H9 (cell line): ENCODE measurements around the gene CD7. TPM values are rescaled to one million over a fixed set of nuclear protein-coding genes. Genes with fewer than 3 reads are reported as not detected.

ENCODE experiments used
- DNase-seq: peaks from one replicate; pipeline ENCODE4 v3.0.0-alpha.2; 2017
- H2AFZ ChIP-seq: one replicate; pipeline ENCODE4 v1.6.1; 2013; ENCODE audit warnings: mild to moderate bottlenecking, low read length, control low read depth, moderate library complexity
- H2AK5ac ChIP-seq: 2 replicates; pipeline ENCODE4 v1.6.1; 2013; ENCODE audit warnings: low read length, control low read depth, mixed read lengths; ENCODE audit not compliant: insufficient read length
- H2BK120ac ChIP-seq: one replicate; pipeline ENCODE4 v1.6.1; 2013; ENCODE audit warnings: low read depth, mild to moderate bottlenecking, low read length, control low read depth, inconsistent platforms; ENCODE audit not compliant: poor library complexity, severe bottlenecking
- H2BK12ac ChIP-seq: 2 replicates; pipeline ENCODE4 v1.6.1; 2013; ENCODE audit warnings: low read length, control low read depth, mixed read lengths, low read depth; ENCODE audit not compliant: insufficient read length
- H2BK15ac ChIP-seq: 2 replicates; pipeline ENCODE4 v1.6.1; 2013; ENCODE audit warnings: low read depth, low read length, control low read depth
- H2BK20ac ChIP-seq: one replicate; pipeline ENCODE4 v1.6.1; 2013; ENCODE audit warnings: low read depth, mild to moderate bottlenecking, low read length, control low read depth, inconsistent platforms; ENCODE audit not compliant: poor library complexity, severe bottlenecking
- H2BK5ac ChIP-seq: 2 replicates; pipeline ENCODE4 v1.6.1; 2013; ENCODE audit warnings: low read length, control low read depth, mixed read lengths; ENCODE audit not compliant: insufficient read length
- H3K14ac ChIP-seq: 2 replicates; pipeline ENCODE4 v1.6.1; 2013; ENCODE audit warnings: low read length, control low read depth; ENCODE audit not compliant: insufficient read depth
- H3K18ac ChIP-seq: 2 replicates; pipeline ENCODE4 v1.6.1; 2013; ENCODE audit warnings: low read depth, mild to moderate bottlenecking, mixed read lengths, low read length, control low read depth; ENCODE audit not compliant: insufficient read length
- H3K23ac ChIP-seq: 2 replicates; pipeline ENCODE4 v1.6.1; 2013; ENCODE audit warnings: low read length, control low read depth, mixed read lengths, low read depth; ENCODE audit not compliant: insufficient read length
- H3K23me2 ChIP-seq: 2 replicates; pipeline ENCODE4 v1.6.1; 2013; ENCODE audit warnings: low read depth, mild to moderate bottlenecking, mixed read lengths, low read length, control low read depth; ENCODE audit not compliant: insufficient read length, poor library complexity, severe bottlenecking
- H3K27ac ChIP-seq: 2 replicates; pipeline ENCODE4 v1.5.1; 2013; ENCODE audit warnings: low read length, control low read depth, mixed read lengths, low read depth; ENCODE audit not compliant: insufficient read length
- H3K27me3 ChIP-seq: 2 replicates; pipeline ENCODE4 v1.6.1; 2013; ENCODE audit warnings: low read length, control low read depth, inconsistent platforms; ENCODE audit not compliant: insufficient read depth
- H3K4ac ChIP-seq: 2 replicates; pipeline ENCODE4 v1.6.1; 2013; ENCODE audit warnings: low read depth, mild to moderate bottlenecking, control low read depth, inconsistent platforms, low read length, moderate library complexity
- H3K4me1 ChIP-seq: 2 replicates; pipeline ENCODE4 v1.6.1; 2013; ENCODE audit warnings: low read length, control low read depth, inconsistent platforms; ENCODE audit not compliant: insufficient read depth
- H3K4me2 ChIP-seq: 2 replicates; pipeline ENCODE4 v1.6.1; 2013; ENCODE audit warnings: low read length, control low read depth, mixed read lengths; ENCODE audit not compliant: insufficient read length, insufficient read depth
- H3K56ac ChIP-seq: 2 replicates; pipeline ENCODE4 v1.6.1; 2013; ENCODE audit warnings: low read depth, mild to moderate bottlenecking, mixed read lengths, low read length, control low read depth; ENCODE audit not compliant: insufficient read length
- H3K79me1 ChIP-seq: 2 replicates; pipeline ENCODE4 v1.6.1; 2013; ENCODE audit warnings: low read depth, mild to moderate bottlenecking, moderate library complexity, low read length, control low read depth, inconsistent platforms; ENCODE audit not compliant: insufficient read depth, poor library complexity, severe bottlenecking
- H3K79me2 ChIP-seq: 2 replicates; pipeline ENCODE4 v1.6.1; 2013; ENCODE audit warnings: low read length, control low read depth, inconsistent platforms; ENCODE audit not compliant: insufficient read depth
- H3K9ac ChIP-seq: 2 replicates; pipeline ENCODE4 v1.6.1; 2013; ENCODE audit warnings: low read length, control low read depth, mixed read lengths; ENCODE audit not compliant: insufficient read length; ENCODE audit errors: extremely low read depth
- H3K9me3 ChIP-seq: one replicate; pipeline ENCODE4 v1.6.1; 2013; ENCODE audit warnings: low read depth, low read length, inconsistent platforms; ENCODE audit not compliant: control insufficient read depth
- H3T11ph ChIP-seq: one replicate; pipeline ENCODE4 v1.6.1; 2013; ENCODE audit warnings: mild to moderate bottlenecking, low read length, control low read depth, inconsistent platforms
- H4K20me1 ChIP-seq: one replicate; pipeline ENCODE4 v1.6.1; 2013; ENCODE audit not compliant: control insufficient read depth, insufficient read length, insufficient read depth
- H4K5ac ChIP-seq: 2 replicates; pipeline ENCODE4 v1.6.1; 2013; ENCODE audit warnings: low read depth, mild to moderate bottlenecking, mixed read lengths, low read length, control low read depth; ENCODE audit not compliant: insufficient read length
- H4K8ac ChIP-seq: replicated peaks from 2 replicates; pipeline ENCODE4 v1.6.1; 2013; ENCODE audit warnings: low read length, control low read depth, mixed read lengths, low read depth; ENCODE audit not compliant: insufficient read length
- H4K91ac ChIP-seq: 2 replicates; pipeline ENCODE4 v1.6.1; 2013; ENCODE audit warnings: low read depth, mild to moderate bottlenecking, moderate library complexity, mixed read lengths, low read length, control low read depth; ENCODE audit not compliant: insufficient read length
- H3K27ac Mint-ChIP-seq, 3 experiments: 2 replicates in 2 of 3; 3 replicates in 1 of 3; pipeline ENCODE4 v1.8.0; 2020 to 2021; ENCODE audit warnings: mixed read lengths in 3 of 3, mild to moderate bottlenecking in 1 of 3, moderate library complexity in 1 of 3
- H3K27me3 Mint-ChIP-seq: 2 replicates; pipeline ENCODE4 v1.8.0; 2021; ENCODE audit warnings: low read depth, mild to moderate bottlenecking, moderate library complexity, mixed read lengths
- H3K36me3 Mint-ChIP-seq, 3 experiments: 2 replicates in 2 of 3; 3 replicates in 1 of 3; pipeline ENCODE4 v1.8.0; 2020 to 2021; ENCODE audit warnings: low read depth in 3 of 3, mixed read lengths in 3 of 3; ENCODE audit not compliant: insufficient read depth in 1 of 3
- H3K4me1 Mint-ChIP-seq, 2 experiments: 2 replicates each; pipeline ENCODE4 v1.8.0; 2020; ENCODE audit warnings: mixed read lengths in 2 of 2
- H3K4me3 Mint-ChIP-seq, 2 experiments: 2 replicates in 1 of 2; 3 replicates in 1 of 2; pipeline ENCODE4 v1.8.0; 2020 to 2021; ENCODE audit warnings: mild to moderate bottlenecking in 2 of 2, mixed read lengths in 2 of 2, moderate library complexity in 1 of 2
- H3K9me3 Mint-ChIP-seq, 2 experiments: 2 replicates in 1 of 2; 3 replicates in 1 of 2; pipeline ENCODE4 v1.8.0; 2020; ENCODE audit warnings: mild to moderate bottlenecking in 2 of 2, mixed read lengths in 2 of 2, moderate library complexity in 1 of 2
- WGBS: extraction: QIAGEN DNeasy Blood & Tissue Kit; methylation state at CpG from one replicate; pipeline ENCODE4 v1.1.7; 2013; ENCODE audit warnings: missing lambda C conversion rate, low lambda C conversion rate, mixed read lengths; ENCODE audit not compliant: insufficient read length; ENCODE audit errors: extremely low coverage; 5-methylcytosine and 5-hydroxymethylcytosine counted together
- total RNA-seq: library from RNA; stranded (reverse); gene quantifications from 2 replicates; pipeline ENCODE4 v1.2.1, GENCODE V29; 2021
- TF ChIP-seq, protein P1 (sequence below): fragments of 200-600 bp; sonication (generic); conservative IDR thresholded peaks from 3 replicates; pipeline ENCODE4 v1.8.0; 2021; ENCODE audit warnings: antibody characterized with exemption, mild to moderate bottlenecking

Gene CD7
- total RNA-seq, 1 experiment from 2014 or later = 0.35 TPM

DNA sequence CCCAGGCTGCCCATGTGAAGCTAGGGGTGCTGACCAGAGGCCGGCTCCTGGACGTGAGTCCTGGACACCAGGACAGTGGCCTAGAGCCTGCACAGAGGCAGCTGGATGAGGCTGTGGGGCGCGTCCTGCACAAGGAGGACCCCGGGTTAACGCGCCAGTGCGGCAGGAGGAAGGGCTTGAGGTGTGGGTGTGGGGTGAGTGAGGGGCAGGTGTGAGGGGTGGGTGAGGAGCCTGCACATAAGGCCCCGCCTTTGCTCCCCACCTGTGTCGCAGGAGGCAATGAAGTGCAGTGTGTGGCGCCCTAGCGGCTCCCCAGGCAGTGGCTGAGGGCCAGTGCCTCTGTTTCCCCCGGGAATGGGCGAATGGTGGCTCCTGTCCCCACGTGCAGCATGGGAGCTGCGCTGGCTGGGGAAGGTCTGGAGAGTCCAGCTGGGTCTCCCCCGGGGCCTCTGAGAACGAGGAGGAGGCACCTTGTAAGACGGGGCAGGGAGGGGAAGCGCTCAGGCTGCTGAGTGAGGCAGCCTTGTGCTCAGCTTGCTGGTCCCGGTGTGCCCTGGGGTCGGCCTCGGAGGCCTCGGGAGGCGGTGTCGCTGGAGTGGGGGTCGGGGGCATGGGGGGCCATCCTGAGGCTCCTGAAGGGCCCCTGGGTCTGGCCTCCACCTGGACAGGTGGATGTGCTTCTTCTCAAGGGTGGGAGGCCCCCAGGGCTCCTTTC is 3.2 kb downstream of the CD7 start:
- H2AK5ac ChIP-seq = no peak overlapping the region
- H4K5ac ChIP-seq = no peak overlapping the region
- no peak overlapping the region for H2BK5ac ChIP-seq
- Mint-ChIP-seq H3K27ac (no peak overlapping the region), H3K4me1 (peaks cover 2 to 13% of the 10 kb centered on the region in 2 experiments; a peak in 3 of 4 replicates), H3K36me3 (no peaks in the 10 kb centered on the region), H3K4me3 (no peak overlapping the region), H3K9me3 (no peaks in the 10 kb centered on the region), H3K27me3 (peaks cover 26% of the 10 kb centered on the region)
- H2BK15ac ChIP-seq = no peak overlapping the region
- H3K4me1 ChIP-seq = no peaks in the 10 kb centered on the region
- no peak overlapping the region for H4K8ac ChIP-seq
- H3T11ph ChIP-seq = no peak overlapping the region
- TF ChIP-seq, protein P1, sequence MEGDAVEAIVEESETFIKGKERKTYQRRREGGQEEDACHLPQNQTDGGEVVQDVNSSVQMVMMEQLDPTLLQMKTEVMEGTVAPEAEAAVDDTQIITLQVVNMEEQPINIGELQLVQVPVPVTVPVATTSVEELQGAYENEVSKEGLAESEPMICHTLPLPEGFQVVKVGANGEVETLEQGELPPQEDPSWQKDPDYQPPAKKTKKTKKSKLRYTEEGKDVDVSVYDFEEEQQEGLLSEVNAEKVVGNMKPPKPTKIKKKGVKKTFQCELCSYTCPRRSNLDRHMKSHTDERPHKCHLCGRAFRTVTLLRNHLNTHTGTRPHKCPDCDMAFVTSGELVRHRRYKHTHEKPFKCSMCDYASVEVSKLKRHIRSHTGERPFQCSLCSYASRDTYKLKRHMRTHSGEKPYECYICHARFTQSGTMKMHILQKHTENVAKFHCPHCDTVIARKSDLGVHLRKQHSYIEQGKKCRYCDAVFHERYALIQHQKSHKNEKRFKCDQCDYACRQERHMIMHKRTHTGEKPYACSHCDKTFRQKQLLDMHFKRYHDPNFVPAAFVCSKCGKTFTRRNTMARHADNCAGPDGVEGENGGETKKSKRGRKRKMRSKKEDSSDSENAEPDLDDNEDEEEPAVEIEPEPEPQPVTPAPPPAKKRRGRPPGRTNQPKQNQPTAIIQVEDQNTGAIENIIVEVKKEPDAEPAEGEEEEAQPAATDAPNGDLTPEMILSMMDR = no peak
- H3K9me3 ChIP-seq = no peaks in the 10 kb centered on the region
- no peak overlapping the region for H3K27ac ChIP-seq
- no CpG with 5 or more reads among the region's 27 CpGs for WGBS
- H3K18ac ChIP-seq = no peak overlapping the region
- H3K56ac ChIP-seq = no peak overlapping the region
- H3K9ac ChIP-seq = no peak overlapping the region
- no peak overlapping the region for H3K4ac ChIP-seq
- no peak overlapping the region for H2BK12ac ChIP-seq
- no peaks in the 10 kb centered on the region for H3K27me3 ChIP-seq
- H4K20me1 ChIP-seq = no peaks in the 10 kb centered on the region
- no peak overlapping the region for H2BK120ac ChIP-seq
- no peak overlapping the region for H4K91ac ChIP-seq
- DNase-seq = no peak
- H3K4me2 ChIP-seq = no peak overlapping the region
- H3K23me2 ChIP-seq = peaks cover 6% of the 10 kb centered on the region
- no peaks in the 10 kb centered on the region for H3K79me2 ChIP-seq
- H3K79me1 ChIP-seq = no peaks in the 10 kb centered on the region
- no peak overlapping the region; the same call in 1 of the 2 replicates for H3K14ac ChIP-seq
- H2BK20ac ChIP-seq = no peak overlapping the region
- no peak overlapping the region for H3K23ac ChIP-seq
- no peak overlapping the region for H2AFZ ChIP-seq
